Astrocyte (in vitro differentiated cells and primary cell): ENCODE data around the gene IMPA2. TPM values are rescaled to one million over a fixed set of nuclear protein-coding genes. Genes with fewer than 3 reads are reported as not detected.

Experiments
- DNase-seq: peaks from one replicate; pipeline ENCODE4 v3.0.0-alpha.2; 2010; ENCODE audit warnings: low read depth
- FAIRE-seq: peaks from 2 replicates; lab custom pipeline; 2011; peaks lifted over from hg19 to GRCh38; lab: Jason Lieb, UNC
- H2AFZ ChIP-seq: 2 replicates; pipeline ENCODE4 v1.6.0; 2012; ENCODE audit warnings: low read depth, low read length, inconsistent platforms
- H3K27ac ChIP-seq: 2 replicates; pipeline ENCODE4 v1.5.1; 2011; ENCODE audit warnings: low read depth, low read length, inconsistent platforms
- H3K27me3 ChIP-seq: 2 replicates; pipeline ENCODE4 v1.6.0; 2011; ENCODE audit warnings: low read length, inconsistent platforms; ENCODE audit not compliant: insufficient read depth
- H3K36me3 ChIP-seq: 2 replicates; pipeline ENCODE4 v1.5.1; 2011; ENCODE audit warnings: low read length, inconsistent platforms; ENCODE audit not compliant: insufficient read depth
- H3K4me1 ChIP-seq: 2 replicates; pipeline ENCODE4 v1.5.1; 2011; ENCODE audit warnings: low read length, inconsistent platforms; ENCODE audit not compliant: insufficient read depth
- H3K4me2 ChIP-seq: 2 replicates; pipeline ENCODE4 v1.6.0; 2012; ENCODE audit warnings: low read length, inconsistent platforms
- H3K4me3 ChIP-seq: 2 replicates; pipeline ENCODE4 v1.5.1; 2011; ENCODE audit warnings: low read depth, mild to moderate bottlenecking, low read length, inconsistent platforms; ENCODE audit not compliant: insufficient read depth
- H3K79me2 ChIP-seq: 2 replicates; pipeline ENCODE4 v1.6.0; 2012; ENCODE audit warnings: mild to moderate bottlenecking, low read length, inconsistent platforms; ENCODE audit not compliant: insufficient read depth
- H3K9ac ChIP-seq: 2 replicates; pipeline ENCODE4 v1.6.0; 2012; ENCODE audit warnings: mild to moderate bottlenecking, low read length, inconsistent platforms
- H3K9me3 ChIP-seq: 2 replicates; pipeline ENCODE4 v1.5.1; 2012; ENCODE audit warnings: low read depth, mild to moderate bottlenecking, low read length, inconsistent platforms; ENCODE audit not compliant: insufficient read depth
- H4K20me1 ChIP-seq: 2 replicates; pipeline ENCODE4 v1.6.0; 2012; ENCODE audit warnings: low read length, inconsistent platforms; ENCODE audit not compliant: insufficient read depth
- H3K27ac Mint-ChIP-seq: one replicate; pipeline ENCODE4 v1.8.0; 2021; ENCODE audit warnings: mild to moderate bottlenecking, mixed read lengths; ENCODE audit not compliant: unreplicated experiment
- H3K27me3 Mint-ChIP-seq: one replicate; pipeline ENCODE4 v1.8.0; 2021; ENCODE audit warnings: low read depth, mixed read lengths; ENCODE audit not compliant: unreplicated experiment
- H3K36me3 Mint-ChIP-seq: one replicate; pipeline ENCODE4 v1.8.0; 2021; ENCODE audit warnings: low read depth, mixed read lengths; ENCODE audit not compliant: unreplicated experiment
- H3K4me1 Mint-ChIP-seq: one replicate; pipeline ENCODE4 v1.8.0; 2021; ENCODE audit warnings: low read depth, mixed read lengths; ENCODE audit not compliant: unreplicated experiment
- H3K4me3 Mint-ChIP-seq: one replicate; pipeline ENCODE4 v1.8.0; 2021; ENCODE audit warnings: mild to moderate bottlenecking, moderate library complexity, mixed read lengths; ENCODE audit not compliant: unreplicated experiment
- H3K9me3 Mint-ChIP-seq: one replicate; pipeline ENCODE4 v1.8.0; 2021; ENCODE audit warnings: mild to moderate bottlenecking, mixed read lengths; ENCODE audit not compliant: unreplicated experiment
- CTCF ChIP-seq: IDR thresholded peaks from 2 replicates; pipeline ENCODE4 v1.5.1; 2011; ENCODE audit warnings: low read depth, mild to moderate bottlenecking, inconsistent platforms, low read length, moderate library complexity; ENCODE audit not compliant: insufficient read depth
- EZH2 ChIP-seq: IDR thresholded peaks from 2 replicates; pipeline ENCODE4 v1.6.1; 2012; ENCODE audit warnings: mild to moderate bottlenecking, low read length, inconsistent platforms; ENCODE audit not compliant: insufficient read depth
- total RNA-seq: library from RNA; stranded (reverse); gene quantifications from 2 replicates; pipeline ENCODE4 v1.2.1, GENCODE V29; 2021

IMPA2 gene
- total RNA-seq, 1 donor from 2014 or later = 4.8 TPM

GRCh38 chr18:12021596-12021995, 40.3 kb downstream of the IMPA2 start:
- H3K4me3 ChIP-seq = no peak overlapping the region
- no peaks in the 10 kb centered on the region for H3K27me3 Mint-ChIP-seq
- H3K4me3 Mint-ChIP-seq = no peak overlapping the region
- H3K4me2 ChIP-seq = no peak overlapping the region
- no peak overlapping the region for H3K27ac ChIP-seq
- FAIRE-seq (no peak), DNase-seq (no peak)
- H3K4me1 Mint-ChIP-seq = no peaks in the 10 kb centered on the region
- H3K27ac Mint-ChIP-seq = no peak overlapping the region
- no peaks in the 10 kb centered on the region for H3K27me3 ChIP-seq
- H3K36me3 ChIP-seq = no peaks in the 10 kb centered on the region
- no peaks in the 10 kb centered on the region for H3K36me3 Mint-ChIP-seq
- H3K4me1 ChIP-seq = no peaks in the 10 kb centered on the region
- TF ChIP-seq CTCF (no peak), EZH2 (no peak)
- H3K9ac ChIP-seq = no peak overlapping the region
- no peaks in the 10 kb centered on the region for H3K9me3 ChIP-seq
- H3K9me3 Mint-ChIP-seq = no peaks in the 10 kb centered on the region
- H4K20me1 ChIP-seq = no peaks in the 10 kb centered on the region
- H3K79me2 ChIP-seq = no peaks in the 10 kb centered on the region
- no peak overlapping the region for H2AFZ ChIP-seq

- H3K9me3 Mint-ChIP-seq = no peaks in the 10 kb centered on the region
- no peaks in the 10 kb centered on the region for H3K27me3 Mint-ChIP-seq
- Histone ChIP-seq H3K79me2 (no peaks in the 10 kb centered on the region), H3K27me3 (no peaks in the 10 kb centered on the region), H3K9ac (no peak overlapping the region), H3K4me3 (no peak overlapping the region), H3K27ac (no peak overlapping the region), H3K4me2 (no peak overlapping the region), H2AFZ (no peak overlapping the region), H3K36me3 (no peaks in the 10 kb centered on the region), H3K9me3 (no peaks in the 10 kb centered on the region), H4K20me1 (no peaks in the 10 kb centered on the region), H3K4me1 (no peaks in the 10 kb centered on the region)
- FAIRE-seq = no peak
- no peak for DNase-seq
- TF ChIP-seq CTCF (no peak), EZH2 (no peak)
- H3K36me3 Mint-ChIP-seq = peaks cover 1% of the 10 kb centered on the region
- H3K4me1 Mint-ChIP-seq = no peaks in the 10 kb centered on the region
- no peak overlapping the region for H3K27ac Mint-ChIP-seq
- H3K4me3 Mint-ChIP-seq = no peak overlapping the region
Measured at GRCh38 chr18:12023375-12023774, 42.1 kb downstream of the IMPA2 start.

- TF ChIP-seq EZH2 (no peak), CTCF (no peak)
- Mint-ChIP-seq H3K27ac (no peak overlapping the region), H3K9me3 (no peaks in the 10 kb centered on the region), H3K4me3 (no peak overlapping the region), H3K4me1 (no peaks in the 10 kb centered on the region), H3K27me3 (no peaks in the 10 kb centered on the region), H3K36me3 (peaks cover 1% of the 10 kb centered on the region)
- no peaks in the 10 kb centered on the region for H3K27me3 ChIP-seq
- H4K20me1 ChIP-seq = no peaks in the 10 kb centered on the region
- no peak overlapping the region for H3K9ac ChIP-seq
- FAIRE-seq (no peak), DNase-seq (no peak)
- H3K9me3 ChIP-seq = no peaks in the 10 kb centered on the region
- H3K27ac ChIP-seq = no peak overlapping the region
- no peak overlapping the region for H3K4me2 ChIP-seq
- no peaks in the 10 kb centered on the region for H3K79me2 ChIP-seq
- H3K4me1 ChIP-seq = peaks cover under 1% of the 10 kb centered on the region
- no peak overlapping the region for H2AFZ ChIP-seq
- H3K36me3 ChIP-seq = no peaks in the 10 kb centered on the region
- H3K4me3 ChIP-seq = no peak overlapping the region
Measured at GRCh38 chr18:12026562-12026961, 45.3 kb downstream of the IMPA2 start.
